SU-DHL-6 (cell line): ENCODE results near the gene ABCG8.

Experiments
- CTCF ChIP-seq: fragments of 200-600 bp; sonication (generic); IDR thresholded peaks from one replicate; pipeline ENCODE4 v1.5.1; 2017; ENCODE audit warnings: antibody characterized with exemption, mild to moderate bottlenecking, low read length, moderate library complexity; ENCODE audit not compliant: insufficient read depth, poor library complexity, severe bottlenecking
- EZH2phosphoT487 ChIP-seq: fragments of 200-600 bp; sonication (generic), shearing (Covaris generic); conservative IDR thresholded peaks from 2 replicates; pipeline ENCODE4 v1.6.1; 2018; ENCODE audit warnings: mild to moderate bottlenecking, antibody characterized with exemption, low read length, moderate library complexity, mixed read lengths

- TF ChIP-seq CTCF, result no peak
- no peak for TF ChIP-seq EZH2phosphoT487
These were observed 1.2 kb downstream of the ABCG8 start for GRCh38 chr2:43839776-43840564.
